ENCODE results near the gene HAS3.
"Not testable (repeated sequence)": the region's sequence is repeated elsewhere in the genome, so short reads cannot be mapped to it uniquely, and the experiment has no call there.

Gene HAS3

DNA sequence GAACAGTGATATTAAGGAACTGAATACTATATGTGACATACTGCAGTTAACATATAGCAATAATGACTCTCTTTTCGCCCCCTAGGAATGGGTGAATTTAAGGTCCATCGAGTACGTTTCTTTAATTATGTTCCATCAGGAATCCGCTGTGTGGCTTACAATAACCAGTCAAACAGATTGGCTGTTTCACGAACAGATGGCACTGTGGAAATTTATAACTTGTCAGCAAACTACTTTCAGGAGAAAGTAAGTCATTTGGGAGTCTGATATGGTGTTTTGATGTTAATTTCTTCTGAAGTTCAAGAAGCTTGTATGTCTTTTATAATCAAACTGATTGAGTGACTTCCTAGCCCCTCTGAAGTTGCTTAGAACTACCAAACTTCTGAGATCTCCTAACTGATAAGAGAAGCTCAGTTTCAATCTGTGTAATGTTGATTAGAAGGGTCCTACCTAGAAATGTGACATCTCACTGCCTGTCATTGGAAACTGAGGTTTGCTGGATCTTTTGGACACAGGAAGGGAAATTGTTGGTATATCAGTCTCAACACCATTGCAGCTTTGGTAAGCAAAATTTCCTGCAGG is 28.0 kb downstream of the HAS3 start:
- H3K9me3 ChIP-seq (ENCODE audit: low read length): no peaks in the 10 kb centered on the region
- peak overlapping the region; percentile 22 for H3K9ac ChIP-seq (ENCODE audit: low read length)
- H3K4me1 ChIP-seq (ENCODE audit: insufficient read depth, low read length): peaks cover 20% of the 10 kb centered on the region
- H3K36me3 ChIP-seq (ENCODE audit: insufficient read depth, low read length): peaks cover 18% of the 10 kb centered on the region
- H3K27ac ChIP-seq (ENCODE audit: low read depth, low read length): no peak overlapping the region
- peak overlapping the region; percentile 72 to 89 for H3K4me3 ChIP-seq (ENCODE audit: low read depth in 1 of 2, low read length in 2 of 2)
- no peaks in the 10 kb centered on the region for H3K27me3 ChIP-seq (ENCODE audit: control insufficient read depth in 1 of 2, insufficient read depth in 2 of 2, low read length in 2 of 2)

DNA sequence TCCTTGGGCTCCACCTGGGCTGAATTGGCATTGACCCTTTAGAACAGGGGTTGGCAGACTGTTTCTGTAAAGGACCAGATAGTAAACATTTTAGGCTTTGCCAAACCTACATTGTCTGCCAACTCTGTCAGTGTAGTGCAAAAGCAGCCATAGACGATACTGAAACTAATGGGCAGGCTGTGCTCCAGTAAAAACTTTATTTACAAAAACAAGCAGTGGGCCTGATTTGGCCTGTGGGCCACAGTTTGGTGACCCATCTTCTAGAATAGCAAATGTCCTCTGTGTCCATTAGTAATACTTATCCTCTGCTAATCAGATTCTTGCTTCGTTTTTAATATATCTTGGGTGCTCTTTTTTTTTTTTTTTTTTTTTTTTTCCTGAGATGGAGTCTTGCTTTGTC is 33.2 kb downstream of the HAS3 start:
- Histone ChIP-seq H3K27me3 (ENCODE audit: control insufficient read depth in 1 of 2, insufficient read depth in 2 of 2, low read length in 2 of 2) (no peaks in the 10 kb centered on the region), H3K4me1 (ENCODE audit: insufficient read depth, low read length) (peaks cover 1% of the 10 kb centered on the region), H3K9ac (ENCODE audit: low read length) (no peak overlapping the region), H3K4me3 (ENCODE audit: low read depth in 1 of 2, low read length in 2 of 2) (no peak overlapping the region), H3K9me3 (ENCODE audit: low read length) (no peaks in the 10 kb centered on the region), H3K36me3 (ENCODE audit: insufficient read depth, low read length) (peaks cover 49% of the 10 kb centered on the region), H3K27ac (ENCODE audit: low read depth, low read length) (no peak overlapping the region)

DNA sequence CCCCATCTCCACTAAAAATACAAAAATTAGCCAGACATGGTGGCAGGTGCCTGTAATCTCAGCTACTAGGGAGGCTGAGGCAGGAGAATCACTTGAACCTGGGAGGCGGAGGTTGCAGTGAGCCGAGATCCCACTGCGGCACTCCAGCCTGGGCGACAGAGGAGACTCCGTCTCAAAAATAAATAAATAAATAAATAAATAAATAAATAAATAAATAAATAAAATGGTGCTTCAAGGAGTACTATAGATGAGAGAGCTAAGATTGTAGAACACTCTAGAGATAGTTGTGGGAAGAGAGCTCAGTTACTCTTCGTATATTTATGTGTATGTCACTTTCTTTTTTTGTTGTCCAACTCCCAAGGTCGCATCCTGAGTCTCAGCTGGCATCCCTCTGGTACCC is 34.0 kb downstream of the HAS3 start:
- not testable (repeated sequence) for H3K4me1 ChIP-seq (ENCODE audit: insufficient read depth, low read length); H3K27me3 ChIP-seq (ENCODE audit: control insufficient read depth in 1 of 2, insufficient read depth in 2 of 2, low read length in 2 of 2); H3K27ac ChIP-seq (ENCODE audit: low read depth, low read length); H3K9ac ChIP-seq (ENCODE audit: low read length); H3K4me3 ChIP-seq (ENCODE audit: low read depth in 1 of 2, low read length in 2 of 2); H3K9me3 ChIP-seq (ENCODE audit: low read length)
- peaks cover 52% of the 10 kb centered on the region for H3K36me3 ChIP-seq (ENCODE audit: insufficient read depth, low read length)

DNA sequence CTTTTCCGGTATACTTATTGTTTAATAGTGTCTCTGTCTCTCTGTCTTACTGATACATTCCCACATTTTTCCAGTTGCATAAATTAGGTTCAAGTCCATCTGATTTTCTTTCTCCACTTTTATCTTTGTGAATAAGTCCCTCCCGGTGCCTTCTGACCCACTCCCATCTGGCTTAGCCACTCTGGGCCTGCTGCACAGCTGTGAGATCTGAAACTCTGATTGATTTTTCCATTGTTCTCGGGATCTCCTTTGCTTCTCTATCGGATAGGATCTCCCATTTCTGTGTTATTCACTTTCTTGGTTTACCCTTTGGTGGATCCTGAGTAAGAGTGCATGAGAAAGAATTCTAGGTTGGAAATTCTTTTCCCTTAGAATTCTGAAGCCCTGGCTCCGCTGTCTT is 35.6 kb downstream of the HAS3 start:
- Histone ChIP-seq H3K36me3 (ENCODE audit: insufficient read depth, low read length) (peaks cover 57% of the 10 kb centered on the region), H3K27me3 (ENCODE audit: control insufficient read depth in 1 of 2, insufficient read depth in 2 of 2, low read length in 2 of 2) (no peaks in the 10 kb centered on the region), H3K4me3 (ENCODE audit: low read depth in 1 of 2, low read length in 2 of 2) (no peak overlapping the region), H3K27ac (ENCODE audit: low read depth, low read length) (no peak overlapping the region), H3K9me3 (ENCODE audit: low read length) (no peaks in the 10 kb centered on the region), H3K4me1 (ENCODE audit: insufficient read depth, low read length) (no peaks in the 10 kb centered on the region), H3K9ac (ENCODE audit: low read length) (no peak overlapping the region)

DNA sequence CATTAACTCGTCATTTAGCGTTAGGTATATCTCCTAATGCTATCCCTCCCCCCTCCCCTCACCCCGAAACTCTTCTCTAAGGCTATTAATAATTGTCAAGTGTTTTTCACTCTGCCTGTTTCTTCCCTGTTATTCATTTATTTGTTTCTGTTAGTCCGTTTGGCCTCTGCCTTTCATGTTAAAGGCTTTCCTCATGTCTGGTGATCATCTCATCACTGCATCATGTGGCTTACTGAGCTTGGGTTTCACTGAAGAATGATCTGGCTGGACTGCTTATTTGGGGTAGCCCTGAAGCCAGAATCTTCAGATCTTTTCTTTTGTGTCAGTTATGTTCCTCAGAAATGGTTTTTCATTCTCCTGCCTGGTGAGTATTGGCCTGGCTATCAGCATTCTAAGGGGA is 36.5 kb downstream of the HAS3 start:
- Histone ChIP-seq H3K9ac (ENCODE audit: low read length) (no peak overlapping the region), H3K27ac (ENCODE audit: low read depth, low read length) (no peak overlapping the region), H3K4me1 (ENCODE audit: insufficient read depth, low read length) (no peaks in the 10 kb centered on the region), H3K27me3 (ENCODE audit: control insufficient read depth in 1 of 2, insufficient read depth in 2 of 2, low read length in 2 of 2) (no peaks in the 10 kb centered on the region), H3K4me3 (ENCODE audit: low read depth in 1 of 2, low read length in 2 of 2) (no peak overlapping the region), H3K36me3 (ENCODE audit: insufficient read depth, low read length) (peaks cover 55% of the 10 kb centered on the region), H3K9me3 (ENCODE audit: low read length) (no peaks in the 10 kb centered on the region)

DNA sequence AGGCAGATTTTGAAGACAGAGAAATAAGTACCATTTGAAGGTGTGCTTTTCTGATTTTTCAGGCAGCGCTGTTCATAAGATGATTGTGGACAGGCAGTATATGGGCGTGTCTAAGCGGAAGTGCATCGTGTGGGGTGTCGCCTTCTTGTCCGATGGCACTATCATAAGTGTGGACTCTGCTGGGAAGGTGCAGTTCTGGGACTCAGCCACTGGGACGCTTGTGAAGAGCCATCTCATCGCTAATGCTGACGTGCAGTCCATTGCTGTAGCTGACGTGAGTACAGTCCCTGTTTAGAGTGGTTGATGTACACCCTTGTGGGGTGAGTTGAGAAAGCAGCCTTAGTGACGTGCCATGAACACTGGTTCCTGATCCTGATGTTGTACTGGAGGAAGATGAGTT is 37.7 kb downstream of the HAS3 start:
- peaks cover 46% of the 10 kb centered on the region for H3K36me3 ChIP-seq (ENCODE audit: insufficient read depth, low read length)
- no peak overlapping the region for H3K9ac ChIP-seq (ENCODE audit: low read length)
- H3K9me3 ChIP-seq (ENCODE audit: low read length): no peaks in the 10 kb centered on the region
- H3K4me1 ChIP-seq (ENCODE audit: insufficient read depth, low read length): no peaks in the 10 kb centered on the region
- H3K27me3 ChIP-seq (ENCODE audit: control insufficient read depth in 1 of 2, insufficient read depth in 2 of 2, low read length in 2 of 2): no peaks in the 10 kb centered on the region
- H3K4me3 ChIP-seq (ENCODE audit: low read depth in 1 of 2, low read length in 2 of 2): no peak overlapping the region
- no peak overlapping the region for H3K27ac ChIP-seq (ENCODE audit: low read depth, low read length)

DNA sequence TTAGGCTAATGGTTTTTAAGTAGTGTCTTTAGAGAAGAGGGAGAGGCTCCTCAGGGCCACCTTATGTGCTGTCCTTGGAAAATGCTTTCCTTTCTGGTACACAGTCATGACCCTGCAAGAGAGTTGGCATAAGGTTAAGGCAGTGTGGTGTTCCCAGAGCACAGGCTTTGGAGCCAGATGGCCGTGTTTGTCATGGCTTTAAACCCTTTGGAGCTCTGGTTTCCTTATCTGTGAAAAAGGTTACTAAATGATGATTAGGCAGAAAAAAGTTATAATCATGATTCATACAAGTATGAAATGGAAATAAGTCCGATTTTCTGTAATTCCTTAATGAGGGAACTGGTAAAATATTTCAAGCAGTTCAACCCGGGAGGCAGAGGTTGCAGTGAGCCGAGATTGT is 40.2 kb downstream of the HAS3 start:
- no peaks in the 10 kb centered on the region for H3K9me3 ChIP-seq (ENCODE audit: low read length)
- H3K27me3 ChIP-seq (ENCODE audit: control insufficient read depth in 1 of 2, insufficient read depth in 2 of 2, low read length in 2 of 2): no peaks in the 10 kb centered on the region
- no peak overlapping the region for H3K4me3 ChIP-seq (ENCODE audit: low read depth in 1 of 2, low read length in 2 of 2)
- no peak overlapping the region for H3K27ac ChIP-seq (ENCODE audit: low read depth, low read length)
- H3K36me3 ChIP-seq (ENCODE audit: insufficient read depth, low read length): peaks cover 34% of the 10 kb centered on the region
- no peak overlapping the region for H3K9ac ChIP-seq (ENCODE audit: low read length)
- no peaks in the 10 kb centered on the region for H3K4me1 ChIP-seq (ENCODE audit: insufficient read depth, low read length)

DNA sequence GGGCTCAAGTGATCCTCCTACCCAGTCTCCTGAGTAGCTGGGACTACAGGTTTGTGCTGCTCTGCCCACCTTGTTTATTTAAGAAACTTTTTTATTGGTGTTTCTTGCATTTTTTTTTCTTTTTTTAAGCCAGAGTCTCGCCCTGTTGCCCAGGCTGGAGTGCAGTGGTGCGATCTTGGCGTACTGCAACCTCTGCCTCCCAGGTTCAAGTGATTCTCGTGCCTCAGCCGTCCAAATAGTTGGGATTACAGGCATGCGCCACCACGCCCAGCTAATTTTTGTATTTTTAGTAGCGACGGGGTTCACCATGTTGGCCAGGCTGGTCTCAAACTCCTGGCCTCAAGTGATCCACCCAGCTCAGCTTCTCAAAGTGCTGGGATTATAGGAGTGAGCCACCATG is 44.2 kb downstream of the HAS3 start:
- not testable (repeated sequence) for H3K4me3 ChIP-seq (ENCODE audit: low read depth in 1 of 2, low read length in 2 of 2); H3K9me3 ChIP-seq (ENCODE audit: low read length); H3K4me1 ChIP-seq (ENCODE audit: insufficient read depth, low read length); H3K9ac ChIP-seq (ENCODE audit: low read length); H3K27me3 ChIP-seq (ENCODE audit: control insufficient read depth in 1 of 2, insufficient read depth in 2 of 2, low read length in 2 of 2); H3K27ac ChIP-seq (ENCODE audit: low read depth, low read length)
- H3K36me3 ChIP-seq (ENCODE audit: insufficient read depth, low read length): peaks cover 38% of the 10 kb centered on the region

DNA sequence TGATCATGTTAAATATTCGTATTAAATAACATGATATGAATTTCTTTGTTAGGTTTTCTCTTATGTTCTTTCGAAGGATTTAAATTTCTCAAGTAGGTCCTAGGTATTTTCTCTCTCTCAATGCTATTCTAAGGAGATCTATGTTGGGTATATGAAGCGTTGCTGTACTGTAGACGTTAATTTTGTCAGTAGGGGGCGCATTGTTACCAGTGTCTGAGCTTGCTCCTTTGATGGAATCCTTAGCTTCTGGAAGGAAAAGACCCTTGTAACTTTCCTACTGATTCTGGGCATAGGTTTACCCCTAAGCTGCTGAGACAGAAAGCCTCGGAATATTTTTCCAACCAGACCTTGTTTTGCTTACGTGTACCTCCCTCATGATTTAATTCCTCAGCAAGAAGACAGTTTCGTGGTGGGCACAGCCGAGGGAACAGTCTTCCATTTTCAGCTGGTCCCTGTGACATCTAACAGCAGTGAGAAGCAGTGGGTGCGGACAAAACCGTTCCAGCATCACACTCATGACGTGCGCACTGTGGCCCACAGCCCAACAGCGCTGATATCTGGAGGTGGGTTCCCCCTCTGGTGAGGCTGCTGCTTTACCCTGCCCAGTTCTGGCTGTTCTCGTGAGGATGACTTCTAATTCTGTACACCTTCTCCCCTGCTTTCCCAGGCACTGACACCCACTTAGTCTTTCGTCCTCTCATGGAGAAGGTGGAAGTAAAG is 44.9 kb downstream of the HAS3 start:
- Histone ChIP-seq H3K27me3 (ENCODE audit: control insufficient read depth in 1 of 2, insufficient read depth in 2 of 2, low read length in 2 of 2) (no peaks in the 10 kb centered on the region), H3K4me1 (ENCODE audit: insufficient read depth, low read length) (no peaks in the 10 kb centered on the region), H3K9me3 (ENCODE audit: low read length) (no peaks in the 10 kb centered on the region), H3K4me3 (ENCODE audit: low read depth in 1 of 2, low read length in 2 of 2) (no peak overlapping the region), H3K27ac (ENCODE audit: low read depth, low read length) (no peak overlapping the region), H3K36me3 (ENCODE audit: insufficient read depth, low read length) (peaks cover 36% of the 10 kb centered on the region), H3K9ac (ENCODE audit: low read length) (no peak overlapping the region)

DNA sequence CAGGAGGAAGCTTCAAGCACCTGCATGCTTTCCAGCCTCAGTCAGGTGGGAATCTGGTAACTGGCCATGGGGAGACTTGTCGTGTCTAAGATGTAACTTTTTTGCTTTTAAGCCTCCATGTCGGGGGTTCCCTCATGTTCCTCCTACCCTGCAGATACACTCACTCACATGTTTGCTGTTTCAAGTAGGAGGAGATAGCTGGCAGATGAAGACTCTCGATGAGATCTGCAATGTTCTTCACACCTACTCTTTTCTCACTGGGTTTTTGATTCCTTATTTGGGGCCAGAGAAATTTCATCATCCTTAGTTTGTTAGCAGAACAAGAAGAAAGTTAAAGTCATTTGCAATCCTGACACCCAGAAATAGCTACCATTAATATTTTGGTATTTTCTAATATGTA is 51.7 kb downstream of the HAS3 start:
- no peak overlapping the region for H3K4me3 ChIP-seq (ENCODE audit: low read depth in 1 of 2, low read length in 2 of 2)
- H3K9me3 ChIP-seq (ENCODE audit: low read length): no peaks in the 10 kb centered on the region
- H3K9ac ChIP-seq (ENCODE audit: low read length): no peak overlapping the region
- H3K27ac ChIP-seq (ENCODE audit: low read depth, low read length): no peak overlapping the region
- no peaks in the 10 kb centered on the region for H3K4me1 ChIP-seq (ENCODE audit: insufficient read depth, low read length)
- no peaks in the 10 kb centered on the region for H3K27me3 ChIP-seq (ENCODE audit: control insufficient read depth in 1 of 2, insufficient read depth in 2 of 2, low read length in 2 of 2)
- H3K36me3 ChIP-seq (ENCODE audit: insufficient read depth, low read length): peaks cover 55% of the 10 kb centered on the region

DNA sequence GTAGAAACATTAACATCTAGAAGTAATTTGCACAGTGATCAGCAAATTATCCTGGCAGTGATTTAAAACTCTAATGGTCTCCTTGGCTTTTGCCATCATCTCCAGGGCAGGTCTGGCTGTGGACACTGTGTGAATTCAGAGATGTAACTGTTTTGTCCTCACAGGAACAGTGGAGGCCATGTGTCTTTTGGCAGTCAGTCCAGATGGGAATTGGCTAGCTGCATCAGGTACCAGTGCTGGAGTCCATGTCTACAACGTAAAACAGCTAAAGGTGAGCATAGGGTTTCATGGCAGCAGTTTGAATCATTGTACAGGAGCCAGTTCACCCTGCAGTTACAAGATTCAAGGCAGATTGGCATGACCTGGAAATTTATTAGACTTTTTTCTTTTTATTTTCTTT is 54.7 kb downstream of the HAS3 start:
- H3K27ac ChIP-seq (ENCODE audit: low read depth, low read length): no peak overlapping the region
- H3K9ac ChIP-seq (ENCODE audit: low read length): no peak overlapping the region
- no peaks in the 10 kb centered on the region for H3K9me3 ChIP-seq (ENCODE audit: low read length)
- peaks cover 48% of the 10 kb centered on the region for H3K36me3 ChIP-seq (ENCODE audit: insufficient read depth, low read length)
- H3K4me1 ChIP-seq (ENCODE audit: insufficient read depth, low read length): no peaks in the 10 kb centered on the region
- H3K27me3 ChIP-seq (ENCODE audit: control insufficient read depth in 1 of 2, insufficient read depth in 2 of 2, low read length in 2 of 2): no peaks in the 10 kb centered on the region
- H3K4me3 ChIP-seq (ENCODE audit: low read depth in 1 of 2, low read length in 2 of 2): no peak overlapping the region

DNA sequence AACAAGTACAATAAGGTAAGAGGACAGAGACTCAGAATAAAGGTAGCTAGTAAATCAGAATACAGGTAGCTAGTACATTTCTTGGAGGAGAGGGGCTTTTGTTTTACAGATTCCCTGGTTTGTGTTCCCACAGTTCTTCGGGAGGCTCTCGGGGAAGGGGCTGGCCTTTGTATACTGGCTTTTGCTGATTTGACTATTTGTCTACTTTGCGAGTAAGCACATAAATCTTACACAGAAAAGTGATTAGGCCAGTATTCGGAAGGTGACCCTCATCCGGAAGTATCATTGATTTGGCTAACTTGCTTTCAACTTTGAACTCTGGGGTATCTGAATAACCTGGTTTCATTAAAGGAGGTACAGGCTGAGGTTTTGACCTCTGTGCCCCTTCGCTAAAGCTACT is 60.1 kb downstream of the HAS3 start:
- Histone ChIP-seq H3K27ac (ENCODE audit: low read depth, low read length) (no peak overlapping the region), H3K4me1 (ENCODE audit: insufficient read depth, low read length) (no peaks in the 10 kb centered on the region), H3K9me3 (ENCODE audit: low read length) (no peaks in the 10 kb centered on the region), H3K27me3 (ENCODE audit: control insufficient read depth in 1 of 2, insufficient read depth in 2 of 2, low read length in 2 of 2) (no peaks in the 10 kb centered on the region), H3K4me3 (ENCODE audit: low read depth in 1 of 2, low read length in 2 of 2) (no peak overlapping the region), H3K9ac (ENCODE audit: low read length) (no peak overlapping the region), H3K36me3 (ENCODE audit: insufficient read depth, low read length) (peaks cover 49% of the 10 kb centered on the region)
